Common myeloid progenitor, CD34-positive (primary cell): ENCODE results near the gene CASP8AP2.

Experiments used
- CTCF ChIA-PET: fragments of 350-600 bp; sonication (Branson Sonifier 250); formaldehyde crosslinking; loops from one replicate; lab custom pipeline; 2021; ENCODE audit warnings: antibody characterized with exemption; lab: Charles Lee
- POLR2A ChIA-PET: fragments of 350-600 bp; sonication (Branson Sonifier 250); formaldehyde crosslinking; loops from one replicate; lab custom pipeline; 2021; ENCODE audit warnings: antibody characterized with exemption; lab: Charles Lee
- DNase-seq, 3 donors: peaks; one replicate each; pipeline versions ENCODE4 v3.0.0 to v3.0.0-alpha.2; 2013
- H3K27ac ChIP-seq, 2 experiments: 1 replicate in 1 of 2; 2 replicates in 1 of 2; pipeline ENCODE4 v1.7.0; 2013; ENCODE audit warnings: inconsistent platforms in 2 of 2, low read length in 2 of 2, mild to moderate bottlenecking in 2 of 2, low read depth in 1 of 2, moderate library complexity in 1 of 2; ENCODE audit not compliant: severe bottlenecking in 2 of 2, insufficient read depth in 1 of 2, poor library complexity in 1 of 2
- H3K27me3 ChIP-seq, 5 experiments: replicated peaks in 2 of 5; 1 replicate in 3 of 5; 2 replicates in 2 of 5; pipeline versions ENCODE4 v1.6.1 to v1.7.0; 2013; ENCODE audit warnings: low read length in 4 of 5, mild to moderate bottlenecking in 2 of 5, moderate library complexity in 2 of 5, inconsistent platforms in 1 of 5; ENCODE audit not compliant: insufficient read depth in 5 of 5, control insufficient read depth in 4 of 5
- H3K36me3 ChIP-seq, 4 experiments: 1 replicate in 2 of 4; 2 replicates in 2 of 4; pipeline versions ENCODE4 v1.6.1 to v1.7.0; 2013; ENCODE audit warnings: low read length in 3 of 4, control low read depth in 1 of 4, mild to moderate bottlenecking in 1 of 4; ENCODE audit not compliant: control insufficient read depth in 4 of 4, insufficient read depth in 4 of 4
- H3K4me1 ChIP-seq, 4 experiments: 1 replicate in 3 of 4; 2 replicates in 1 of 4; pipeline versions ENCODE4 v1.6.1 to v1.7.1; 2013; ENCODE audit warnings: low read length in 3 of 4, mild to moderate bottlenecking in 3 of 4, control low read depth in 1 of 4, inconsistent platforms in 1 of 4, moderate library complexity in 1 of 4; ENCODE audit not compliant: control insufficient read depth in 4 of 4, insufficient read depth in 4 of 4; ENCODE audit errors: control extremely low read depth in 1 of 4
- H3K4me3 ChIP-seq, 7 experiments: 1 replicate in 4 of 7; 2 replicates in 3 of 7; pipeline versions ENCODE4 v1.5.1 to v1.7.0; 2013; ENCODE audit warnings: mild to moderate bottlenecking in 7 of 7, low read length in 6 of 7, moderate library complexity in 6 of 7, inconsistent platforms in 2 of 7, low read depth in 2 of 7, control low read depth in 1 of 7; ENCODE audit not compliant: insufficient read depth in 4 of 7, control insufficient read depth in 1 of 7; ENCODE audit errors: extremely low read depth in 1 of 7
- H3K9me3 ChIP-seq, 5 experiments: 1 replicate in 4 of 5; 2 replicates in 1 of 5; pipeline versions ENCODE4 v1.6.1 to v1.7.1; 2013; ENCODE audit warnings: low read length in 4 of 5, mild to moderate bottlenecking in 2 of 5, inconsistent platforms in 1 of 5, low read depth in 1 of 5, moderate library complexity in 1 of 5; ENCODE audit not compliant: control insufficient read depth in 4 of 5, insufficient read depth in 2 of 5; ENCODE audit errors: control extremely low read depth in 1 of 5
- WGBS: methylation state at CpG from one replicate; pipeline ENCODE4 v1.1.5; 2013; ENCODE audit not compliant: insufficient coverage; 5-methylcytosine and 5-hydroxymethylcytosine counted together

CASP8AP2 gene

GRCh38 chr6:89858041-89858440 lies 28.4 kb downstream of the CASP8AP2 start:
- POLR2A ChIA-PET = no interaction called here
- 100% methylated on average over 1 of the region's 1 CpG for WGBS
- DNase-seq = no peak
- Histone ChIP-seq H3K4me1 (no peaks in the 10 kb centered on the region), H3K27ac (no peak overlapping the region), H3K9me3 (no peaks in the 10 kb centered on the region), H3K36me3 (peaks cover 21 to 75% (median 41%) of the 10 kb centered on the region in 4 experiments), H3K27me3 (no peaks in the 10 kb centered on the region), H3K4me3 (no peak overlapping the region)
- CTCF ChIA-PET = interaction anchor here (0.7 to 0.9 kb wide), 2 partner anchors 38 to 1854 kb away, joined by 3 to 4 read pairs; partner anchors contain the start of gene MDN1

GRCh38 chr6:89859744-89860143 lies 30.1 kb downstream of the CASP8AP2 start:
- H3K4me3 ChIP-seq = no peak overlapping the region
- no CpG with 5 or more reads among the region's 4 CpGs for WGBS
- H3K36me3 ChIP-seq = peaks cover 30 to 75% (median 47%) of the 10 kb centered on the region in 4 experiments
- DNase-seq = no peak
- ChIA-PET POLR2A (no interaction called here), CTCF (no interaction called here)
- no peaks in the 10 kb centered on the region for H3K4me1 ChIP-seq
- H3K27ac ChIP-seq = no peak overlapping the region
- H3K27me3 ChIP-seq = no peaks in the 10 kb centered on the region
- H3K9me3 ChIP-seq = peaks cover 0 to 3% (median 0%) of the 10 kb centered on the region in 5 experiments

GRCh38 chr6:89862273-89862672 lies 32.6 kb downstream of the CASP8AP2 start:
- peaks cover 0 to 3% (median 0%) of the 10 kb centered on the region in 5 experiments for H3K9me3 ChIP-seq
- peaks cover 33 to 81% (median 51%) of the 10 kb centered on the region in 4 experiments for H3K36me3 ChIP-seq
- CTCF ChIA-PET = no interaction called here
- no peak overlapping the region for H3K27ac ChIP-seq
- 93% methylated on average over 2 of the region's 5 CpGs for WGBS
- DNase-seq = no peak
- POLR2A ChIA-PET = no interaction called here
- H3K4me1 ChIP-seq = no peaks in the 10 kb centered on the region
- H3K4me3 ChIP-seq = no peak overlapping the region
- no peaks in the 10 kb centered on the region for H3K27me3 ChIP-seq

- Histone ChIP-seq H3K27me3 (no peaks in the 10 kb centered on the region), H3K9me3 (peaks cover 0 to 3% (median 0%) of the 10 kb centered on the region in 5 experiments), H3K4me1 (no peaks in the 10 kb centered on the region), H3K4me3 (no peak overlapping the region), H3K27ac (no peak overlapping the region), H3K36me3 (peaks cover 37 to 82% (median 55%) of the 10 kb centered on the region in 4 experiments)
- ChIA-PET CTCF (no interaction called here), POLR2A (interaction anchor here (0.7 kb wide), 1 partner anchor 27 kb away, joined by 3 read pairs; no protein-coding TSS in a partner anchor)
- no peak for DNase-seq
- no CpG with 5 or more reads among the region's 2 CpGs for WGBS
Measured at GRCh38 chr6:89862698-89863097, 33.0 kb downstream of the CASP8AP2 start.

- WGBS = 100% methylated on average over 1 of the region's 6 CpGs
Measured at GRCh38 chr6:89866024-89866678, 36.5 kb downstream of the CASP8AP2 start.

GRCh38 chr6:89873721-89874120 lies 44.0 kb downstream of the CASP8AP2 start:
- H3K27me3 ChIP-seq = no peaks in the 10 kb centered on the region
- H3K27ac ChIP-seq = no peak overlapping the region
- H3K4me1 ChIP-seq = no peaks in the 10 kb centered on the region
- POLR2A ChIA-PET = interaction anchor here (0.7 kb wide), 1 partner anchor 8 kb away, joined by 3 read pairs; no protein-coding TSS in a partner anchor
- CTCF ChIA-PET = interaction anchor here (0.9 kb wide), 1 partner anchor 12 kb away, joined by 3 read pairs; no protein-coding TSS in a partner anchor
- no peak overlapping the region for H3K4me3 ChIP-seq
- no peak for DNase-seq
- H3K9me3 ChIP-seq = no peaks in the 10 kb centered on the region
- H3K36me3 ChIP-seq = peaks cover 2 to 35% (median 19%) of the 10 kb centered on the region in 4 experiments

More at GRCh38 chr6:89866024-89866678, 36.5 kb downstream of the CASP8AP2 start:
- Histone ChIP-seq H3K9me3 (peaks cover 0 to 3% (median 0%) of the 10 kb centered on the region in 5 experiments), H3K27me3 (no peaks in the 10 kb centered on the region), H3K4me3 (no peak overlapping the region), H3K4me1 (no peaks in the 10 kb centered on the region), H3K27ac (no peak overlapping the region), H3K36me3 (peaks cover 27 to 71% (median 60%) of the 10 kb centered on the region in 4 experiments)
- CTCF ChIA-PET = no interaction called here
- POLR2A ChIA-PET = no interaction called here
- no peak for DNase-seq

GRCh38 chr6:89874438-89874837 lies 44.8 kb downstream of the CASP8AP2 start:
- peaks cover 2 to 32% (median 19%) of the 10 kb centered on the region in 4 experiments for H3K36me3 ChIP-seq
- no peaks in the 10 kb centered on the region for H3K9me3 ChIP-seq
- no peaks in the 10 kb centered on the region for H3K4me1 ChIP-seq
- no peak overlapping the region for H3K27ac ChIP-seq
- WGBS = no CpG with 5 or more reads among the region's 3 CpGs
- no peak overlapping the region for H3K4me3 ChIP-seq
- ChIA-PET POLR2A (no interaction called here), CTCF (no interaction called here)
- DNase-seq = peak in 1 of 3 donors; percentile 6
- no peaks in the 10 kb centered on the region for H3K27me3 ChIP-seq
